ENCODE measurements around the gene PAK4.
A peak's percentile ranks its signal among the peaks of the same experiment; 100 is the strongest.

PAK4 gene

GRCh38 chr19:39125554-39126311 lies at the start of gene PAK4:
TSS of gene PAK4 (plus strand) at chr19:39125786. CDS start at chr19:39169554, 43,768 bp downstream.
- peaks cover 3% of the 10 kb centered on the region; the same call in 1 of the 2 replicates for H3K79me2 ChIP-seq (ENCODE audit: insufficient read depth, low read length)
- no peaks in the 10 kb centered on the region for H3K9me2 ChIP-seq (replicated peaks; ENCODE audit: insufficient read depth, low read length)
- TF ChIP-seq EZH2phosphoT487 (conservative IDR thresholded peaks at IDR 0.05; ENCODE audit: low read length) (no peak), CTCF (IDR thresholded peaks at IDR 0.05; ENCODE audit: insufficient read depth, low read length, poor library complexity, severe bottlenecking) (no peak)
- no peaks in the 10 kb centered on the region for H4K20me1 ChIP-seq (ENCODE audit: low read depth, low read length)
- no peaks in the 10 kb centered on the region for H3K27me3 ChIP-seq (ENCODE audit: low read length)
- no peaks in the 10 kb centered on the region for H3K9me3 ChIP-seq (ENCODE audit: insufficient read depth, low read length)
- H3K4me2 ChIP-seq (ENCODE audit: low read depth, low read length, poor library complexity, severe bottlenecking): peak within 1 kb of the TSS; percentile 97
- H3K9ac ChIP-seq (ENCODE audit: low read length): peak within 1 kb of the TSS; percentile 65
- peak within 1 kb of the TSS; percentile 39 for H3K27ac ChIP-seq (ENCODE audit: low read depth, low read length)
- peak within 1 kb of the TSS; percentile 98 for H2AFZ ChIP-seq (ENCODE audit: low read depth, low read length, severe bottlenecking)
- H3K36me3 ChIP-seq (ENCODE audit: low read length): no peaks in the 10 kb centered on the region
- 0 out of 2 replicates have a peak, but pooled peaks cover 6% of the 10 kb centered on the region for H3F3A ChIP-seq (ENCODE audit: insufficient read depth)
- H3K4me3 ChIP-seq (ENCODE audit: insufficient read depth, low read length, poor library complexity, severe bottlenecking): peak within 1 kb of the TSS; percentile 67

- H3K36me3 ChIP-seq (ENCODE audit: low read length): no peaks in the 10 kb centered on the region
- H3K9me2 ChIP-seq (replicated peaks; ENCODE audit: insufficient read depth, low read length): no peaks in the 10 kb centered on the region
- H3K27me3 ChIP-seq (ENCODE audit: low read length): no peaks in the 10 kb centered on the region
- no peak overlapping the region for H3K27ac ChIP-seq (ENCODE audit: low read depth, low read length)
- H3K4me2 ChIP-seq (ENCODE audit: low read depth, low read length, poor library complexity, severe bottlenecking): no peak overlapping the region
- no peaks in the 10 kb centered on the region for H4K20me1 ChIP-seq (ENCODE audit: low read depth, low read length)
- H3K9me3 ChIP-seq (ENCODE audit: insufficient read depth, low read length): no peaks in the 10 kb centered on the region
- H3K79me2 ChIP-seq (ENCODE audit: insufficient read depth, low read length): no peaks in the 10 kb centered on the region
- no peak overlapping the region for H2AFZ ChIP-seq (ENCODE audit: low read depth, low read length, severe bottlenecking)
- TF ChIP-seq EZH2phosphoT487 (conservative IDR thresholded peaks at IDR 0.05; ENCODE audit: low read length) (no peak), CTCF (IDR thresholded peaks at IDR 0.05; ENCODE audit: insufficient read depth, low read length, poor library complexity, severe bottlenecking) (no peak)
- no peak overlapping the region for H3K4me3 ChIP-seq (ENCODE audit: insufficient read depth, low read length, poor library complexity, severe bottlenecking)
- H3K9ac ChIP-seq (ENCODE audit: low read length): no peak overlapping the region
- H3F3A ChIP-seq (ENCODE audit: insufficient read depth): no peaks in the 10 kb centered on the region
Observed at GRCh38 chr19:39077323-39077722, 48.3 kb upstream of the PAK4 start.

GRCh38 chr19:39078436-39079200 lies 47.0 kb upstream of the PAK4 start:
- no peak overlapping the region for H2AFZ ChIP-seq (ENCODE audit: low read depth, low read length, severe bottlenecking)
- H3K79me2 ChIP-seq (ENCODE audit: insufficient read depth, low read length): no peaks in the 10 kb centered on the region
- no peak overlapping the region for H3K9ac ChIP-seq (ENCODE audit: low read length)
- no peaks in the 10 kb centered on the region for H3K36me3 ChIP-seq (ENCODE audit: low read length)
- H3F3A ChIP-seq (ENCODE audit: insufficient read depth): no peaks in the 10 kb centered on the region
- no peaks in the 10 kb centered on the region for H3K9me3 ChIP-seq (ENCODE audit: insufficient read depth, low read length)
- no peak overlapping the region for H3K27ac ChIP-seq (ENCODE audit: low read depth, low read length)
- no peak overlapping the region for H3K4me2 ChIP-seq (ENCODE audit: low read depth, low read length, poor library complexity, severe bottlenecking)
- H3K9me2 ChIP-seq (replicated peaks; ENCODE audit: insufficient read depth, low read length): no peaks in the 10 kb centered on the region
- no peak for TF ChIP-seq EZH2phosphoT487 (conservative IDR thresholded peaks at IDR 0.05; ENCODE audit: low read length)
- TF ChIP-seq CTCF (IDR thresholded peaks at IDR 0.05; ENCODE audit: insufficient read depth, low read length, poor library complexity, severe bottlenecking): no peak
- H3K4me3 ChIP-seq (ENCODE audit: insufficient read depth, low read length, poor library complexity, severe bottlenecking): no peak overlapping the region
- no peaks in the 10 kb centered on the region for H3K27me3 ChIP-seq (ENCODE audit: low read length)
- H4K20me1 ChIP-seq (ENCODE audit: low read depth, low read length): no peaks in the 10 kb centered on the region

Data from SU-DHL-6 (cell line).